CD14-positive monocyte (primary cell): ENCODE data around the gene STIM1. TPM values are rescaled to one million over a fixed set of nuclear protein-coding genes. Genes with fewer than 3 reads are reported as not detected.

Experiments used
- DNase-seq, 3 donors: peaks; one replicate each; pipeline ENCODE4 v3.0.0-alpha.2; 2011 to 2022
- H2AFZ ChIP-seq: 2 replicates; pipeline ENCODE4 v1.6.0; 2012; ENCODE audit warnings: mild to moderate bottlenecking, low read depth, low read length, inconsistent platforms; ENCODE audit not compliant: insufficient read depth, poor library complexity, severe bottlenecking
- H3K27ac ChIP-seq, 2 donors: 1 replicate in 1 of 2; 2 replicates in 1 of 2; pipeline ENCODE4 v1.5.1; 2012 to 2013; ENCODE audit warnings: low read length in 2 of 2, control low read depth in 1 of 2, inconsistent platforms in 1 of 2, low read depth in 1 of 2, mild to moderate bottlenecking in 1 of 2
- H3K27me3 ChIP-seq, 2 donors: one replicate each; pipeline versions ENCODE4 v1.6.0 to v1.6.1; 2011 to 2013; ENCODE audit warnings: low read length in 2 of 2; ENCODE audit not compliant: control insufficient read depth in 2 of 2, insufficient read depth in 2 of 2
- H3K36me3 ChIP-seq, 2 donors: replicated peaks in 1 of 2; 1 replicate in 1 of 2; 2 replicates in 1 of 2; pipeline versions ENCODE4 v1.5.1 to v1.6.1; 2012 to 2013; ENCODE audit warnings: low read length in 2 of 2, control low read depth in 1 of 2, inconsistent platforms in 1 of 2, mild to moderate bottlenecking in 1 of 2; ENCODE audit not compliant: insufficient read depth in 2 of 2, control insufficient read depth in 1 of 2
- H3K4me1 ChIP-seq, 2 donors: 1 replicate in 1 of 2; 2 replicates in 1 of 2; pipeline versions ENCODE4 v1.5.1 to v1.6.1; 2012 to 2013; ENCODE audit warnings: low read length in 2 of 2, control low read depth in 1 of 2, inconsistent platforms in 1 of 2, mild to moderate bottlenecking in 1 of 2, moderate library complexity in 1 of 2; ENCODE audit not compliant: insufficient read depth in 2 of 2, control insufficient read depth in 1 of 2
- H3K4me2 ChIP-seq: replicated peaks from 2 replicates; pipeline ENCODE3; 2012; ENCODE audit warnings: low read length, moderate library complexity, mild to moderate bottlenecking; ENCODE audit not compliant: poor library complexity, severe bottlenecking; ENCODE audit errors: extremely low read depth
- H3K4me3 ChIP-seq, 3 experiments: fragments of 200-600 bp in 1 of 3; sonication (generic) in 1 of 3; replicated peaks in 1 of 3; 1 replicate in 2 of 3; 2 replicates in 1 of 3; pipeline ENCODE4 v1.5.1; 2011 to 2013; ENCODE audit warnings: low read length in 3 of 3, mild to moderate bottlenecking in 3 of 3, control low read depth in 2 of 3, low read depth in 2 of 3, inconsistent platforms in 1 of 3, moderate library complexity in 1 of 3
- H3K79me2 ChIP-seq: 2 replicates; pipeline ENCODE4 v1.6.0; 2012; ENCODE audit warnings: mild to moderate bottlenecking, control low read depth, inconsistent platforms, low read length, moderate library complexity; ENCODE audit not compliant: insufficient read depth
- H3K9ac ChIP-seq: 2 replicates; pipeline ENCODE4 v1.6.0; 2017; ENCODE audit warnings: low read length, mild to moderate bottlenecking; ENCODE audit not compliant: insufficient read depth, poor library complexity, severe bottlenecking
- H3K9me3 ChIP-seq, 2 donors: replicated peaks in 1 of 2; 1 replicate in 1 of 2; 2 replicates in 1 of 2; pipeline versions ENCODE4 v1.5.1 to v1.6.1; 2012 to 2013; ENCODE audit warnings: low read length in 2 of 2, control low read depth in 1 of 2; ENCODE audit not compliant: control insufficient read depth in 1 of 2, insufficient read depth in 1 of 2
- H4K20me1 ChIP-seq: 2 replicates; pipeline ENCODE4 v1.6.0; 2012; ENCODE audit warnings: mild to moderate bottlenecking, low read length, control low read depth, moderate library complexity; ENCODE audit not compliant: insufficient read depth
- H3K27ac Mint-ChIP-seq, 7 donors: one replicate each; pipeline ENCODE4 v1.8.0; 2020; ENCODE audit warnings: mild to moderate bottlenecking in 7 of 7, mixed read lengths in 7 of 7, moderate library complexity in 6 of 7, inconsistent platforms in 2 of 7
- H3K27me3 Mint-ChIP-seq, 3 donors: one replicate each; pipeline ENCODE4 v1.8.0; 2021 to 2022; ENCODE audit warnings: low read depth in 3 of 3, mild to moderate bottlenecking in 3 of 3, mixed read lengths in 3 of 3, moderate library complexity in 3 of 3, inconsistent platforms in 1 of 3
- H3K36me3 Mint-ChIP-seq, 2 donors: one replicate each; pipeline ENCODE4 v1.8.0; 2020; ENCODE audit warnings: mixed read lengths in 2 of 2, inconsistent platforms in 1 of 2, mild to moderate bottlenecking in 1 of 2
- H3K4me1 Mint-ChIP-seq: one replicate; pipeline ENCODE4 v1.8.0; 2020; ENCODE audit warnings: mild to moderate bottlenecking, mixed read lengths
- H3K4me3 Mint-ChIP-seq, 2 donors: one replicate each; pipeline ENCODE4 v1.8.0; 2020; ENCODE audit warnings: mild to moderate bottlenecking in 2 of 2, mixed read lengths in 2 of 2, moderate library complexity in 1 of 2
- H3K9me3 Mint-ChIP-seq, 7 donors: one replicate each; pipeline ENCODE4 v1.8.0; 2020 to 2022; ENCODE audit warnings: mixed read lengths in 7 of 7, mild to moderate bottlenecking in 6 of 7, moderate library complexity in 6 of 7, inconsistent platforms in 2 of 7
- CTCF ChIP-seq: fragments of 200-600 bp; IDR thresholded peaks from one replicate; pipeline ENCODE4 v1.8.0; 2022; ENCODE audit warnings: antibody characterized with exemption, mild to moderate bottlenecking
- WGBS: methylation state at CpG from one replicate; pipeline ENCODE4 v1.1.5; 2013; ENCODE audit warnings: missing lambda C conversion rate; ENCODE audit not compliant: insufficient coverage; 5-methylcytosine and 5-hydroxymethylcytosine counted together
- intact Hi-C, 2 donors: fragments of 100-400 bp; cut with micrococcal nuclease; formaldehyde crosslinking; loops; one replicate each; pipeline versions ENCODE4 v1.15.0 to v1.15.1; 2023
- polyA plus RNA-seq, 3 donors: library from polyadenylated mRNA; depleted of rRNA in 1 of 3; unstranded in 2 of 3; stranded (reverse) in 1 of 3; fragments of 300-500 nt in 2 of 3; fragments of >200 nt in 1 of 3; fragmentation: Illumina TruSeq in 2 of 3; gene quantifications; 1 replicate in 2 of 3; 2 replicates in 1 of 3; pipeline ENCODE4 v1.2.3, GENCODE V29; 2012 to 2021

The STIM1 gene
- polyA plus RNA-seq, 3 donors, result 14.0 to 68.6 (median 21.0) TPM

DNA sequence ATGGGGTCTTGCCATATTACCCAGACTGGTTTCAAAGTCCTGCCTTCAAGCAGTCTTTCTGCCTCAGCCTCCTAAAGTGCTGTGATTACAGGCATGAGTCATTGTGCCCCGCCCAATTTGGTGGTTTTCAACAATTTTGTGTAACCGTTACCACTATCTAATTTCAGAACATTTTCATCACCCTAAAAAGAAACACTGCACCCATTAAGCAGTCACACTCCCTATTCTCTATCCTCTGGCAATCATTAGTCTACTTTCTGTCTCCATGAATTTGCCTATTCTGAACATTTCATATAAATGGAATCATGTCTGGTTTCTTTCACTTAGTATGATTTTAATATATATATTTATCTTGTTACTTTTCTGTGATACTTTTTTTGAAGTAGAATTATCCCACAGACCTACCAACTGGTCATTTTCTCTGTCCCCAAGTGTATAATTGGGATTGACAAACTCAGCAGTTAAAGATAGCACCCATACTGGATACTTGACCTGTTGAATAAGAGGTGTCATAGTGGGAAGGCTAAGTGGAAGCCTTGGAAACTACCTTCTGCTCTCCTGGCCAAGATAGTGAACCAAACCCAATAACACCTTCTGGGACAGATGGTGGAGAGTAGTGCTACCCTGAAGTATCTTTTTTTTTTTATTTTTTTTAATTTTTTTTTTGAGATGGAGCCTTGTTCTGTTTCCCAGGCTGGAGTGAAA is 64.8 kb downstream of the STIM1 start:
- intact Hi-C loops, result loop anchor here in 1 of 2 donors (10.0 kb wide), 1 partner anchor 145 kb away; no protein-coding TSS in a partner anchor
- H3K9me3 Mint-ChIP-seq, result peaks cover 0 to 2% (median 0%) of the 10 kb centered on the region in 7 donors
- Histone ChIP-seq H3K36me3 (no peaks in the 10 kb centered on the region), H3K4me1 (peaks cover 59 to 72% of the 10 kb centered on the region in 2 donors), H2AFZ (no peak overlapping the region), H3K4me3 (peak overlapping the region in 1 of 3 experiments; percentile 54), H3K9ac (peak overlapping the region; percentile 66), H3K79me2 (peaks cover 88% of the 10 kb centered on the region), H3K9me3 (no peaks in the 10 kb centered on the region), H3K27me3 (no peaks in the 10 kb centered on the region), H3K4me2 (peak overlapping the region; percentile 53), H3K27ac (peak overlapping the region; percentile 78 to 97), H4K20me1 (no peaks in the 10 kb centered on the region)
- H3K27me3 Mint-ChIP-seq, result no peaks in the 10 kb centered on the region
- H3K4me3 Mint-ChIP-seq, result no peak overlapping the region
- DNase-seq, result peak; percentile 84 to 92 (median 91)
- H3K27ac Mint-ChIP-seq, result peak overlapping the region; percentile 92 to 99 (median 97)
- H3K36me3 Mint-ChIP-seq, result peaks cover 3% of the 10 kb centered on the region in 2 donors
- peaks cover 62% of the 10 kb centered on the region for H3K4me1 Mint-ChIP-seq
- 0% methylated on average over 2 of the region's 2 CpGs for WGBS
- no peak for TF ChIP-seq CTCF

- no CpG with 5 or more reads among the region's 1 CpG for WGBS
- peak overlapping the region in 1 of 2 donors; percentile 97 for H3K27ac ChIP-seq
- Mint-ChIP-seq H3K4me3 (no peak overlapping the region), H3K9me3 (peaks cover 0 to 2% (median 0%) of the 10 kb centered on the region in 7 donors), H3K36me3 (peaks cover 3% of the 10 kb centered on the region in 2 donors), H3K27ac (peak overlapping the region in 6 of 7 donors; percentile 40 to 91 (median 64)), H3K27me3 (no peaks in the 10 kb centered on the region), H3K4me1 (peaks cover 52% of the 10 kb centered on the region)
- no peaks in the 10 kb centered on the region for H3K27me3 ChIP-seq
- no peak for DNase-seq
- no peak for TF ChIP-seq CTCF
- H3K9me3 ChIP-seq, result no peaks in the 10 kb centered on the region
- peaks cover 46 to 55% of the 10 kb centered on the region in 2 donors for H3K4me1 ChIP-seq
- H4K20me1 ChIP-seq, result peaks cover 5% of the 10 kb centered on the region
- no peak overlapping the region for H3K4me2 ChIP-seq
- no peak overlapping the region for H2AFZ ChIP-seq
- peaks cover 88% of the 10 kb centered on the region for H3K79me2 ChIP-seq
- no peaks in the 10 kb centered on the region for H3K36me3 ChIP-seq
- no peak overlapping the region for H3K9ac ChIP-seq
- intact Hi-C loops, result loop anchor here in 1 of 2 donors (10.0 kb wide), 1 partner anchor 143 kb away; no protein-coding TSS in a partner anchor
- no peak overlapping the region for H3K4me3 ChIP-seq
These were observed 66.6 kb downstream of the STIM1 start for GRCh38 chr11:3922056-3922455.
